Germinal center (tissue), 1 donor: ENCODE results near the gene PLEKHA6.

Source experiments
- DNase-seq: peaks from one replicate; pipeline ENCODE4 v3.0.0; 2012; ENCODE audit warnings: mixed read lengths, low spot score

Gene PLEKHA6

DNA sequence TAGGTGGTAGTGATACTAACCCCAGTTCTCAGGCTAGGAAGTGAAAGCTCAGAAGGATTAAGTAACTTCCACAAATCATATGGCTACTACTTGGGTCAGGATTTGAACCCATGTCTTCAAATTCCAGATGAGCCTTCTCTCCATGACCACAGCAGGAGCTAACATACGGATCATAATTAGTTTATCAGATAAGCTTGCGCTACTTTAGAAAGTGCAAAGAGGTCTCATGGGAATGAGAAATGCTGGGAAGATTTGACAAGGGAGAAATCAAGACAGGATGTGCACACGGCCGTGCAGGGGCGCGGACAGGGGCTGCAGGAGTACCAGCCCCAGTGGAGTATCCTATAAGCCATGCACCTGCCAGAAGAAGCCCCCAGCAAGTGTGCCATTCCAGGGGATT is 5.2 kb downstream of the PLEKHA6 start:
- DNase-seq: no peak

DNA sequence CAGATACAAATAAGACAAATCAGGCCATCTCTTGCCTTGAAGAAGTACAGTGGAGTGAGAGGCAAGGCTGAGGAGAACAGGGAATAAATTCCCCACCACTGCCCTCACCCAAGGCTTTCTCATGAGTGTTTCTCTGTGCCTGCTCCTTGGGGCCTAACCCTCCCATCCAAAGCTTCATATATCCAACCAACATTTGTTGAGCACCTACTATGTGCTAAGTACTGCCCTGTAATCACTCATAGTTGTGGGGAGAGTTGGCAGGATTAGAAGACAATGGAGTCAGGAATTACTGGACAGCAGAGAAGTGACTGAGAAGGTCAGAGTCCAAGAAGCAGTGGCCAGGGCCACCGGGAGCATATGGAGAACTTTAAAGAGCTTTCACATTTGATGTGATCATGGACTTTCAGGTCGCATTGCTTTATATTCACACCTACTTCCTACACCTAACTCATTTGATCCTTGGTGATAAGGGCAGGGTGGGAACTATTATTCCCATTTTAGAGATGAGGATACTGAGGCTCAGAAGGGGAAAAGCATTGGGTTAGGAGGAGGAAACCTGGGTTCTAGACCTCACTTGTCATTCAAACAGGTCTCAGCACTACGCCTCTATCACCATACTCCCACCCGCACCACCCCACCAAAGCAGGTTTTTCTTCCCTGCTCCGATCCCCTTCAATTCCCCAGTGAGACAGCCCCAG is 6.4 kb downstream of the PLEKHA6 start:
- DNase-seq: no peak

DNA sequence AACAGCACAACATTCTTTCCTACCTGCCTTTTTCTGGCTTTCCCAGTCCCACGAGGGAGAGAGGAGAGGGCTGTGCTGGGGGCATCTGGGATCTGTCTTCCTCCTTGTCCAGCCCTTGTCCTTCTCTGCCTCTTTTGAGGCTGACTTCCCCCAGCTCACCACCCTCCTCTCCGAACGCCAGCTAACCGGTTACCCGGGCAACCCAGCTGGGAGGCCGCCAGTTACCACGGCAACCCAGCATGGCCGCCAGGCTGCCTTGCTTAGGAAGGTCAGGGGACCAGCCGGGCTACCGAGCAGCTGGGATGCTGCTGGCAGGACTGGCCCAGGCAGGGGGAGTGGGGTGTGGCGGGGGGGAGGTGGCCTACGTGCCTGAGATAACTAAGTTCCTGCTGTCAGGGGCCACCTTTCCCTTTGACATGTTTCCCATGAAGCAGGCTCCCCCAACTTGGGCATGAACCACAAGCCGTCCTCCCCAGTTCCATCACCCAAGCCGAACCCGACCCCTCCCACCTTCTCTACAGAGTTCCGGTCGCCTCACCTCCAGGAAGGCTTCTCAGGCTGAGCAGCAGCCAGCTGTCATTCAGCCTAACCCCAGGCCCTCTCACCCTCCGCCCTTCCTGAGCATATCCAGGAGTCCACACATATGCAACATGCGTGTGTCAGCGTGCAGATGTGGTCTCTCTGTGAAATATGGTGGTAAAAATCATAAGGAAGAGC is 8.7 kb downstream of the PLEKHA6 start:
- no peak for DNase-seq

DNA sequence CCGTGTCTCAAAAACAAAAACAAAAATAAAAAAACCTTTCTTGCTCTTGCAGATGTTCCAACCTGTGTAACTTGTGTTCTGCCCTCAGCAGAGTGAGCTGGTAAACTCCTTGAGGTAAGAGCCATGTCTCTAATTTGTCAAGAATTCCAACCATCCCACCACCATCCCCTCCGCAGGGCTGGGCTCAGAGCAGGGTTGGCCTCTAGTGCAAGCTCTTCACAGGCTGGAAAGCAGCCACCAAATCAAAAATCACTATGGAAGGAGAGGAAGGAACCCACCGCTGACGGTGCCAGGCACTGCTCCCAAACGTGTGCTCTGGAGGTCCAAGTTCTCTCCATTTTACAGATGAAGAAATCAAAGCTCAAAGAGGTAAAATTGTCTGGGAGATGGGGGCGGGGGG is 9.4 kb downstream of the PLEKHA6 start:
- DNase-seq: no peak

DNA sequence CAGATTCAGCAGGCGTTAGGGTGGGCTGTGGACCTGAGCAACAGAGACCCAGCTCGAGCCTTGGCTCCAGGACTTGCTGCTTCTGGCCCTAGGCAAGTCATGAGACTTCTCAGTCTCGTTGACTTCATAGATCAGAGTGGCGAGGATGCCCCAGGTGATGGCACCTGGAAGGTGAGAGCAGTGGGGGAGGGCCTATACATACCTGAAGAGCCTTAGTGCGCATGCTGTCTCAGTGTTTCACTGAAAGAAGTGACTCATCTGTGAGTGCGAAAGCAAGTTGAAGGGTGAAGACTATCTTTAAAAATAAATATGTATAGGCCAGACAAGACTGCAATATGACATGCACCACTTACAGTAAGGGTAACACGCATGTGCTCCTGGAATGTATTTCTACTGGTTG is 10.1 kb downstream of the PLEKHA6 start:
- DNase-seq: no peak

DNA sequence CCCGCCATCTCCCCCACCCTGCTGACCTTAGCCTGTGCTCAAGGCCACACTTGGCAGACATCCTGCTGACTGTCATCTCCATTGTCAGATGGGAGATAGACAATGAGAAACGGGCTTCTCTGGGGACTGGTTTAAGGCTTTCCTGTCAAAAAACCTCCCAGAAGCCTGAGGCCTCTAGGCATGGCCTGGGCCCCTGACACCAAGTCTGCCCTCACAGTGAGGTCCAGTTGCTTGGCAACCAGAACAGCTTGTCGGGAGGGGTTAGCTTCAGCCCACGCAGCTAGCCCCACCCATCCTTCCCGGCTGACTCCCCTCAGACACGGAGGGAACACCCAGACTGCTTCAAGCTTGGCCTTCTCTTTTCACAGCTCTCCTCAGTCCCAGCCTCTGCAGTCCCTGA is 11.0 kb downstream of the PLEKHA6 start:
- DNase-seq: no peak

DNA sequence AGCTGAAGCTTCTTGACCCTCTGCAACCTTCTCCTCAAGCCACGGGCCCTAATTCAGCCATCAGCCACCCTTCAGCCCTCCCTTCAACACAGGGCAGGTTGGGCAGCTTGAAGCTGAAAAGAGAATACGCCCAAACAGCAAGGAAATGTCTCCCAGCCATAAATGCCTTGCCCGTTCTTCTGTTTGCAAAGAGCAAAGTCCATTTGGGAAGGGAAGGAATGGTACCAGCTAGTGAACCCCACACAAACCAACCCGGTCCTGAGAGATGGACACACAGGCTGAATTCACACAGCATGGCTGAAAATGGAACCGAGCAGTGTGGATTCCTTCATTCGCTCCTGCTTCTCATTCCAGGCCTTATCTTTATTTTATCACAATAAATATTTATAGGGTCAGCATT is 11.5 kb downstream of the PLEKHA6 start:
- no peak for DNase-seq

DNA sequence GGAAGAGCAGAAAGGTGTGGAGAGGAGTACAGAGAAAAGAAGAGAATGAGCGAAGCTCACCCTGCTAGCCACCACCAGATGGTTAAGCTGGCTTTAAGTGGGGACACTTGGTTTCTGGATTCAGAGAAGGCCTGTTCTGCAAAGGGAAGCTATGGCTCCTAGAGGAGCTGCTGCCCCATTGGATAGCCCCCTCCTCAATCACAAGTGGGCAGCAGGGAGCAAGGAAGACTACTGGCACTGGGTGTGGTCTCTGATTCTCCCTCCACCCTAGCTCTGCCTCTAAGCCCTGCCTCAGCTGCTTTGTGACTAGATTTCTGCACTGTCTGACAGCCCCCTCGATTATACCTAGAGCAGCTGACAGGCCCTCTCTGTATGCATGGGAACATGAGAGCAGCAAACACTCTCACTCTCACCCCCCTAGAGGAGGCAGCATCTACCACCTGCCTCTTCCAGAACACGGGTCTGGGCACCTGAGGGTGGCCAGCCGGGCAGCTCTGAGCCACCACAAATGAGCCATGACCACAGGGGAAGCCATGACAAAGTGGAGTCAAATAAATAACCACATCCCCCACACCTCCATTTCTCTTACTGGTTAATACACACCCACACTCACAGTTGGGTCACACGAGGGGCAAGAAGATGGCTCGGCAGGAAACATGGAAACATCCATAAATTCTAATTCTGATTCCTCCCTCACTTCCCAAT is 13.6 kb downstream of the PLEKHA6 start:
- DNase-seq: no peak

DNA sequence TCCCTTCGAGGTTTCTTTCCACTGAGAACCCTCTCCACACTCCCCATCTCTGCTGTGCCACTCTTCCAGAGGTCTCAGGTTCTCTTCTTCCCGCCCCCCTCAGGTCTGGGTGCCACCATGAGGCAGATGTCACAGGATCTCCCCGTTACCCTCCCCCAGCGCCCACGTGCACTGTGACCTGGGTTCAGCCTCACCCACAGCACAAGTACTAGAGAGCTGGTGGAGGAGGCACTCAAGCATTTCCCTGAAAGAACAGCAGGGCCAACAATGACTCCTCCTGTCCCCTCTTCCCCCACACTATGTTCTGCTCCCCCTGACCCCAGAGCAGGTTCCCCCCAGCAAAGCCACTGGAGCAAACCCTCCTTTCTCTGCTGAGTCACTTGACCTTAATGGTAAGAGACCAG is 14.3 kb downstream of the PLEKHA6 start:
- DNase-seq: no peak

DNA sequence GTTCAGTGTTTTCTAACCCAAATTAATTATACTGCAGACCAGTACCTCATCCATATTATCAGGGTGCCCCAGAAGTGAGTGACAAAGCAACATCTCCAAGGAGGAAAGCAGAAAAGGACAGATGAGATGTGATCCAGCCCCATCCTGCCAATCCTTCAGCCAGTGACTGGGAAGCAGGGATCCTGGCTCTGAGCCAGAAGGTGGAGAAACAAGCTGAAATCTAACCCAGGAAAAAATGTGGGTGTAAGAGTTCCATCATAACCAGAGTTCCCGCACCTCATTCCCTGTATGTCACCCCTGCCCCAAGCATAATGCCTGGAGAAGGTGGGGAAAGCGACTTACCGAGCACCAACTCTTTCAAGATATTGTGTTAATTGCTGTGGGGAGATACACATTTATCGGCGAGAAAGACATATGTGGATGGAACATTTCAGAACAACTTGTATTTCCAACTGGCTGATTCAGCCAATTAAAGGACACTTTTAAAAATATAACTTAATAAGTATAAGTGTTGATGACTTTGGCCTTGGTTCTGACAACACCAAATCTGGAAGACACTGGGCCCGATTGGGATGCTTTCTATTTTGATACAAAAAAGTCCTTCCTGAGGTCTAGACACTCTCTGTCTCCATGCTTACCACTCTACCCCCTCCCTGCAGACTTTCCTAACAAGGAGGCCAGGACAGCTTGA is 14.9 kb downstream of the PLEKHA6 start:
- DNase-seq: no peak

DNA sequence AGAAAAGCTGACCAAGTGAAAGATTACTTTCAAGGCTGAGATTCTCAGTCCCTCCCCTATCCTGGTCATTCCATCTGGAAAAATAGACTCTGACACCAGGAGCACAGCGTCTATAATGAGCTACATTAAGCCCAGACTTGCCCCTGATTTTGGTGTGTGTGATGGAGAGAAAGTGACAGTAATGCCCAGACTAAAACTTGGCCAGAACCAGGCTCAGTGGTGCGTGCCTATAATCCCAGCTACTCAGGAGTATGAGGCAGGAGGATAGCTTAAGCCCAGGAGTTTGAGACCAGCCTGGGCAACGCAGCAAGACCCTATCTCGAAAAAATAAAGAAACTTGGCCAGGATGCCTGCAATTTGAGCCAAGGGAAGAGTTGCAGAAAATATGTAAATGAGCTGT is 15.9 kb downstream of the PLEKHA6 start:
- no peak for DNase-seq

DNA sequence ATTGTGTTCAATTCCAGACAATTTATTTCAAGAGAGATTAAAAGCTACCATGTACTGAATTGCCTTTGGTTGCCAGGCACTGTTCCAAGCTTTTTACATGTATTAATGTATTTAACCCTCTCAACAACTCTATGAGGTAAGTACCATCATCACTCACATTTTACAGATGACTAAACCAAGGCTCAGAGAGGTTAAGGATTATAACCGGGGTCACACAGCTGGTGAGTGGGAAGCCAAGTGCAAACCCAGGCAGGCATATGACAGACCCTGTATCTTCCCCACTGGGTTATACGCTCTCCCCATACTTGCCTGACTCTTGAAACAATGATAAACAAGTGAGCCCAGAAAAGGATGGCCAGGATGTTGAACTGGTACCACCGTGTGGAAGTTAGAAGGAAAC is 16.5 kb downstream of the PLEKHA6 start:
- DNase-seq: no peak

DNA sequence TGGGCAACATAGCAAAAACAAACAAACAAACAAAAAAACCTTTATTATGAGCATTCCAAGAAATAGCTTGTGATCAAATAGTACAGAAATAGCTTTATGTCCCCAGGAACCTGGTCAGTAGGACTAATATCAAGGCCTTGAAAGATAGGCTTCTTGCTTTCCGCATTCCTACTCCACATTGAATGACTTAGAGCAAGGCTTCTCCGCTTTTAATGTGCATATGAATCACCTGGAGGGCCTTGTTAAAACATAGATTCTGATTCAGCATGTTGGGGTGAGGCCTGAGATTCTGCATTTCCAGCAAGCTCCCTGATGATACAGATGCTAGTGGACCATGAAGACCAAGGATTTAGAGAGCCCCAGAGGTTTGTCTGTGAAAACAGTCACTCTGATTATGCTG is 17.4 kb downstream of the PLEKHA6 start:
- DNase-seq: no peak

DNA sequence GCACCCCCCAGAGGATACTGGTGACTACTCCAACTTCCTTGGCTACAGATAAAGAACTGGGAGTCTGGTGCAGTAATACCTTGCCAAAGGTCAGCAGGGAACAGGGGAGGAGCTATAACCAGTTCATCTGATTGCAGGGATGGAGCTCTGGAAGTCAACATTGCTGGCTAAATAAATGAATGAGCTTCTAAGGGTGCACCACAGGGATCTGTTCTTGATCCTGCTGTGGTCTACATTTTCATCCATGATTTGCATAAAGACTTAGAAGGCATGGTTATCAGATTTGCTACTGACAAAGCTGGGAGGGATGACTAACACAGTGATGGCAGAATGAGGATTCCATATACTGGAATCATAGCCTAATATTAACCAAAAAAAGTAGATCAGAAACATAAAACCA is 18.3 kb downstream of the PLEKHA6 start:
- no peak for DNase-seq

DNA sequence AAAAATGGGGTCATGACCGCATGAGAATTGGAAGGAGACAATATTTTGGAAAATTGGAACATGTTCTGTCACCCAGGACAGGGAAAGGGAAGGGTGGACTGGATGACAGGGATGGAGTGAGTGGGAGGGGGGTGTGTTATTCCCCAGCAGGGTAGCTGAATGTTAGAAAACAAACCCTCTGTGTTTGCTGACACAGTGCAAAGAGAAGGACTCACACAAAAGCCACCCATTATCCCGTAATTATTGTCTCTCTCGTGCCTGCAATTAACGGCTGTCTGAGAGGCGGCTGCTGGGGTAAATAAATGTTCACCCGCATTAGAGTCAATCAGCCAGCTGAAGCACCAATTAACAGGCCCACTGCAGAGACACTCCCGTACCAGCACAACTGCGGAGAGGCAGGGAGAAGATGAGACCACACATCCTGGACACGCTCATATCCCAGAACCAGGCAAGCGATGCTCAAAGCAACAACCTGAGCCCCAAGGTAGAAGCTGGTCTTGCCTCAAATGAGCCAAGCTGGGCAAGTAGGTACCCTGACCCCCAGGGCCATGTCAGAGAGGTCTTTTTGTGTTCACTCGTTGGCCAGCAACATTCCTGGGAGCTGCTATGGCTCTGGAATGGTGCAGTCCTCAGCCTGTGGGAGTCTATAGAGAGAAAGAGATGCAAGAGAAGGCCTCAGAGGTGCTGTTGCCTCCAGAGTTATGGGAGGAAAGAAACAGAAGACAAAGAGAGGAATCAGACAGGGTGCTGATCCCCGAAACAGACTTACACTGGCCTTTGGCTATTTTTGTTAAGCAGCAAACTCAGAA is 19.4 kb downstream of the PLEKHA6 start:
- DNase-seq: no peak

DNA sequence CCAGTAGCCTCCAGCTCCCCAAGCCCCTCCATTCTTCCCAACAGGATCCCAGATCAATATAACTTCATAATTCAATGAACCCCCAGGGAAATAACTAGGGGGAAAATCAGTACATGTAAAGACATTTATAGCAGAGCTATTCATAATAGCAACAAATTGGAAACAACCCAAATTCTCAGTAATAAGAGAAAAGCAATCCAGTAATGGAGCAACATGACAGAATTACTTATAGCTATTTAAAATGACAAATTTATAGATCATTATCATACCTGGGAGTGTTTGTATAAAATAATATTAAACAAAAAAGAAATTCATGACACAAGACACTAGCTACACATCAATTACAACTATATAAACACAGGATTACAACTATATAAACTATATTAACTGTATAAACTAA is 20.2 kb downstream of the PLEKHA6 start:
- no peak for DNase-seq

DNA sequence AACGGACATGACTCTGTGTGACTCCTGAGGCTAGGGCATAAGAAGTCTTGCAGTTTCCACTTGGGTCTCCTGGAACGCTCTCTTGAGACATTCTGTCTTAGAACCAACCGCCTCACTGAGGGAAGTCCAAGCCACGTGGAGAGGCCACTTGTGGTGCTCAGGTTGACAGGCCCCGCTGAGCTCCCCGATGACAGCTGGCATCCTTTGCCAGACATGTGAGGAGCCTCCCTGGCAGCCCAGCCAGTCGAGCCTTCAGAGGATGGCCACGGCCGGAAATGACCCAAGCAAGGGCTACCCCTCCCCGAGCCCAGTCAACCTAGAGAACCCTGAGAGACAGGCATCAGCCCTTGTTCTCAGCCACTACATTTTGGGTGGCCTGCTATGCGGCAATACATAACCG is 20.7 kb downstream of the PLEKHA6 start:
- DNase-seq: no peak

DNA sequence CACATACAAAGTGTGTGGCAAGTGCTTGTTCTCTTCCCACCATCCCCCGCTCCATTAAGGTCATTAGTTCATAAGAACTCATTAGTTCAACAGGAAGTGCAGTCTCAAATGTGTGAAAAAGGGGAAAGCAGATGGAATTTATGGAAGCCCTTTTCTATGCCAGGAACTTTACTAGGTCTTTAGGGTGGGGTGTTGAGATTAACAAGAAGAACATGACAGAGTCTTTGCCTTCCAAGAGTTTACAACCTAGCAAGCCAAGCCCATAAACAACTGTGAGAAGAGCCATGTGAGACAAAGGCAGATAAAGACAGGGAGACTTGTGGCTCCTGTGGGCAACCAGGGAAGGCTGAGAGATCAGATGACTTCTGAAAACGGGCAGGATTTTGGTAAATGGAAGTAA is 21.4 kb downstream of the PLEKHA6 start:
- no peak for DNase-seq

DNA sequence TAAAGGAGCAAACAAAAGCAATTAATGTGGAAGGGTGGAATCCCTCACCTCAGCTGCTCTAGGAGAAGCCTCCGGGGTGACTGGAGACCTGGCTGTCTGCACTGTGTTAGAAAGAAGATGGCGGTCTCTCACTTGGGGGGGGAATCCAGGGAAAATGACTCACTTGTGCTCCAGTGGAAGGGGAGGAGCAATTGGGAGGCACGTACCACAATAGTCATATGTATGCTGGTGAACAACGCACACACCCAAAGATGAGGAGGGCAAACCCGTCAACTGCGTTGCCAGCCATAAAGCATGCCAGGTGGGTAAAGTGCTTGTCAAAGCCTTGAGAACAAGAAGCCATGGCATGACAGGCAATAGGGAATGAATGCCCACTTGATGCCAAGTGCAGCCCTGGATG is 22.1 kb downstream of the PLEKHA6 start:
- no peak for DNase-seq

DNA sequence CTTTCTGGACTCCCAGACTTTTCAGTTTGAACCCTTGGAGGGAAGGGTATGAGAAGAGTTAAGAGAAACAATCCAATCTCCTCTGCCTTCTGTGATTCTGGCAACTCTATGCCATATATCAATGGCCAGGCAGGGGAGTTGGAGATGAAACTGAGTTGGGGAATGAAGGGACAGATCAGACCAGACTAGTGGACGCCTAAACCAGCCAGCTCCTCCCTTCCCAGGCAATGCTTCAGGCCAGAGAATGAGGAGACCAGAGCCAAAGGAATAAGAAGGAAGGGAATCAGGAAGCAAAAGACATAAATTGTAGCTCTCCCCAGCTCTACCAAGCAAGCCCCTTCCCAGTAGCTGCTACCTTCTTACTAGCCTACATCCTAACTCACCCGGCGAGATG is 22.7 kb downstream of the PLEKHA6 start:
- no peak for DNase-seq

DNA sequence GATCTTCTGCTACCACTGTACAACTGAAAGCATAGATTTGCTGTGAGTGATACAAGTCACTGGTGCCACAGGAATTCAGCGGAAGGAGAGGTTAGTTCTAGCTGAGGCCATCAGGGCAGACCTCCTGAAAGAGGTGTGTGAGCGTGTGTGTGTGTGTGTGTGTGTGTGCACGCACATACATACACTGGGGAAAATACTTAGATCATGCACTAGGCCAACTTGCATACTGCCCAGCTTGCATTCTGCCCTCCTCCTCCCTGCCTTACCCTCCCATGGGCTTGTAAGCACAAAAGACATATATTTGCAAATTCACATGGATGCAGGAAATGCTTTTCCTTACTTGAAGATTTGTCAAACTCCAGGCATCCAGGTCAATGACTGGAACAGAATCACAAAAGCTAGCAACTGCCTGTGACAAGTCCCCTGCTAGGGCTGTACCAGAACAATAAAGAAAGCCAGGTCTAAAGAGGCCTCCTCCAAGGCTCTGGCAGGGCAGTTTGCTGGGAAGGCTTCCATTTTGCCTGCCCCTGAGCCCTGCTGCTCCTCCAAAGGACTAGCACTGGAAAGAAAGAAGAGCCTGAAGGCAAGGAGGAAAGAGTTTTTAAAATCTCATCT is 23.2 kb downstream of the PLEKHA6 start:
- no peak for DNase-seq

DNA sequence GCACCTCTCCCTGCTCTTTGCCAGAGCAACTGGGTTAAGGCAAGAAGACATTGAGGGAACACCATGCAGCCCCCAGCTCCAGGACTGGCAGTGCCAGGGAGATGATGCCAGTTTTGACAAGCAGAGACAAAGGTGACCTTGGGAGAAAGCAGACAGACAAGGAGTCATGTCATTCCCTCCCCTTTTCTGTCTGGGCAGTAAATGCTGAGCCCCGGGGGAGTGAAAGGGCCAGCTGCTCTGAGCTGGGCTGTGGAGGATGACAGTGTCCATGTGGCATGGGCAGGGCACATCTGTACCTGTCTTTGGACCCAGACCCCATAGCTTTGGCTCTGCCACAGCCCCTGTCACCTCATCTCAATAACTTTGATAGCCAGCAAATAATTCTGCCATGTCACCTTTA is 24.2 kb downstream of the PLEKHA6 start:
- no peak for DNase-seq
